ENCODE measurements around the gene PGC. TPM values are rescaled to one million over a fixed set of nuclear protein-coding genes. Genes with fewer than 3 reads are reported as not detected.
A peak's percentile ranks its signal among the peaks of the same experiment; 100 is the strongest.

Gene PGC
- total RNA-seq = not detected in 2 replicates

- DNase-seq = no peak
Observed at GRCh38 chr6:41747256-41748101, at the start of gene PGC. Gene PGC, minus strand, starts transcription at chr6:41747397. Its CDS starts 63 bp downstream, at chr6:41747334.

- no peak for DNase-seq
Observed at GRCh38 chr6:41796474-41796873, 49.3 kb upstream of the PGC start.

GRCh38 chr6:41791984-41792383 is 44.8 kb upstream of the PGC start:
- no peak for DNase-seq

GRCh38 chr6:41791305-41791704 is 44.1 kb upstream of the PGC start:
- DNase-seq = no peak

GRCh38 chr6:41790045-41790444 is 42.8 kb upstream of the PGC start:
- no peak for DNase-seq

GRCh38 chr6:41789390-41789724 is 42.2 kb upstream of the PGC start:
- no peak for DNase-seq

GRCh38 chr6:41787219-41787917 is 40.2 kb upstream of the PGC start, which contains the start of gene TOMM6:
Gene TOMM6, plus strand, starts transcription at chr6:41787694. Its CDS starts 4 bp downstream, at chr6:41787698.
- peak; percentile 97 for DNase-seq

GRCh38 chr6:41786451-41787218 is 39.4 kb upstream of the PGC start:
- peak; percentile 91 for DNase-seq

- DNase-seq = peak; percentile 33
Observed at GRCh38 chr6:41785689-41786450, 38.7 kb upstream of the PGC start.

GRCh38 chr6:41785254-41785653 is 38.1 kb upstream of the PGC start:
- DNase-seq = no peak

GRCh38 chr6:41784581-41785171 is 37.5 kb upstream of the PGC start:
- DNase-seq = no peak

- DNase-seq = no peak
Observed at GRCh38 chr6:41783106-41783780, 36.0 kb upstream of the PGC start.

GRCh38 chr6:41781366-41781730 is 34.2 kb upstream of the PGC start:
- DNase-seq = peak; percentile 23

- DNase-seq = peak; percentile 45
Observed at GRCh38 chr6:41780551-41781365, 33.6 kb upstream of the PGC start, which contains the start of gene PRICKLE4. Gene PRICKLE4, plus strand, starts transcription at chr6:41780782. Its CDS starts 2,692 bp downstream, at chr6:41783474.

- DNase-seq = peak; percentile 98
Observed at GRCh38 chr6:41779788-41780550, 32.8 kb upstream of the PGC start, which contains the start of gene FRS3. Gene FRS3, minus strand, starts transcription at chr6:41779900. Its CDS starts 2,913 bp downstream, at chr6:41776987.

GRCh38 chr6:41779336-41779735 is 32.1 kb upstream of the PGC start:
- DNase-seq = peak; percentile 14

GRCh38 chr6:41778895-41779294 is 31.7 kb upstream of the PGC start:
- DNase-seq = no peak

- DNase-seq = no peak
Observed at GRCh38 chr6:41777551-41778285, 30.5 kb upstream of the PGC start.
